H1 (cell line): ENCODE results near the gene ADGRA3. TPM values are rescaled to one million over a fixed set of nuclear protein-coding genes. Genes with fewer than 3 reads are reported as not detected.

ENCODE experiments used
- CEBPB ChIP-seq: IDR thresholded peaks from 2 replicates; pipeline ENCODE4 v1.6.1; 2012; ENCODE audit warnings: low read depth, low read length
- SAP30 ChIP-seq: fragments of 300-600 bp; sonication (generic); IDR thresholded peaks from 2 replicates; pipeline ENCODE4 v1.7.1; 2012; ENCODE audit warnings: low read length, moderate library complexity, mild to moderate bottlenecking, inconsistent platforms; ENCODE audit not compliant: insufficient read depth, insufficient replicate concordance
- polyA plus RNA-seq, 7 experiments: library from polyadenylated mRNA; depleted of rRNA in 3 of 7; stranded (reverse) in 5 of 7; unstranded in 2 of 7; fragments of >200 nt in 5 of 7; fragments of 200-250 nt in 2 of 7; gene quantifications; 1 replicate in 5 of 7; 2 replicates in 1 of 7; 4 replicates in 1 of 7; pipeline versions ENCODE4 v1.2.1 to v1.2.3, GENCODE V29; 2011 to 2013; ENCODE audit warnings: missing spikeins in 2 of 7, mixed read lengths in 2 of 7
- total RNA-seq: library from RNA; stranded (reverse); fragmentation: NEBNext Ultra II Directional; extraction: Animal tissue kit (Norgen Biotek cat#: 25700); gene quantifications from 2 replicates; pipeline ENCODE4 v1.2.1, GENCODE V29; 2021
- TF ChIP-seq, protein P1 (sequence below): fragments of 300-600 bp; sonication (generic); IDR thresholded peaks from 2 replicates; pipeline ENCODE4 v1.7.1; 2012; ENCODE audit warnings: low read length, moderate library complexity, mild to moderate bottlenecking, inconsistent platforms; ENCODE audit not compliant: insufficient replicate concordance

Gene ADGRA3
- total and polyA plus RNA-seq, 2 of the 8 experiments (the other 6 are each of a cell fraction or from before 2014, with no cell fraction given): 31.5 to 63.0 TPM

DNA sequence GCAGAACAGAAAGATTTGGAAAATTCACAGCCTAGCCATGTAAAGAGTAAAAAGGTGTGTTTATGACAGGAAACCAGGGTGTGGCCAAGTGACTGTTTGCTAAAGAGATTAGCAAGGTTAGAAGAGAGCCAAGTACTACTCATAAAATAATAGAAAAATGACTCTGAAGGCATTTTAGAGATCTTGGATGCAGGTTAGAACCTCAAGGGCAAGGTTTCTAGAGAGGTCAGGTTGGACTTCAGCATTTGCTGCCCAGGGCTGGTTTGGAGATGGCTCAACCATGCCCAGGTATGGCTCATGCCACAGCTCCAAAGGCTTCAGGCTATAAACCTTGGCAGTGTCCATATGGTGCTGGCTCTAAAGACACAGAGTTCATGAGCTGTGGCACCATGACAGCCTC is 40.6 kb upstream of the ADGRA3 start (continued):
- TF ChIP-seq, protein P1, sequence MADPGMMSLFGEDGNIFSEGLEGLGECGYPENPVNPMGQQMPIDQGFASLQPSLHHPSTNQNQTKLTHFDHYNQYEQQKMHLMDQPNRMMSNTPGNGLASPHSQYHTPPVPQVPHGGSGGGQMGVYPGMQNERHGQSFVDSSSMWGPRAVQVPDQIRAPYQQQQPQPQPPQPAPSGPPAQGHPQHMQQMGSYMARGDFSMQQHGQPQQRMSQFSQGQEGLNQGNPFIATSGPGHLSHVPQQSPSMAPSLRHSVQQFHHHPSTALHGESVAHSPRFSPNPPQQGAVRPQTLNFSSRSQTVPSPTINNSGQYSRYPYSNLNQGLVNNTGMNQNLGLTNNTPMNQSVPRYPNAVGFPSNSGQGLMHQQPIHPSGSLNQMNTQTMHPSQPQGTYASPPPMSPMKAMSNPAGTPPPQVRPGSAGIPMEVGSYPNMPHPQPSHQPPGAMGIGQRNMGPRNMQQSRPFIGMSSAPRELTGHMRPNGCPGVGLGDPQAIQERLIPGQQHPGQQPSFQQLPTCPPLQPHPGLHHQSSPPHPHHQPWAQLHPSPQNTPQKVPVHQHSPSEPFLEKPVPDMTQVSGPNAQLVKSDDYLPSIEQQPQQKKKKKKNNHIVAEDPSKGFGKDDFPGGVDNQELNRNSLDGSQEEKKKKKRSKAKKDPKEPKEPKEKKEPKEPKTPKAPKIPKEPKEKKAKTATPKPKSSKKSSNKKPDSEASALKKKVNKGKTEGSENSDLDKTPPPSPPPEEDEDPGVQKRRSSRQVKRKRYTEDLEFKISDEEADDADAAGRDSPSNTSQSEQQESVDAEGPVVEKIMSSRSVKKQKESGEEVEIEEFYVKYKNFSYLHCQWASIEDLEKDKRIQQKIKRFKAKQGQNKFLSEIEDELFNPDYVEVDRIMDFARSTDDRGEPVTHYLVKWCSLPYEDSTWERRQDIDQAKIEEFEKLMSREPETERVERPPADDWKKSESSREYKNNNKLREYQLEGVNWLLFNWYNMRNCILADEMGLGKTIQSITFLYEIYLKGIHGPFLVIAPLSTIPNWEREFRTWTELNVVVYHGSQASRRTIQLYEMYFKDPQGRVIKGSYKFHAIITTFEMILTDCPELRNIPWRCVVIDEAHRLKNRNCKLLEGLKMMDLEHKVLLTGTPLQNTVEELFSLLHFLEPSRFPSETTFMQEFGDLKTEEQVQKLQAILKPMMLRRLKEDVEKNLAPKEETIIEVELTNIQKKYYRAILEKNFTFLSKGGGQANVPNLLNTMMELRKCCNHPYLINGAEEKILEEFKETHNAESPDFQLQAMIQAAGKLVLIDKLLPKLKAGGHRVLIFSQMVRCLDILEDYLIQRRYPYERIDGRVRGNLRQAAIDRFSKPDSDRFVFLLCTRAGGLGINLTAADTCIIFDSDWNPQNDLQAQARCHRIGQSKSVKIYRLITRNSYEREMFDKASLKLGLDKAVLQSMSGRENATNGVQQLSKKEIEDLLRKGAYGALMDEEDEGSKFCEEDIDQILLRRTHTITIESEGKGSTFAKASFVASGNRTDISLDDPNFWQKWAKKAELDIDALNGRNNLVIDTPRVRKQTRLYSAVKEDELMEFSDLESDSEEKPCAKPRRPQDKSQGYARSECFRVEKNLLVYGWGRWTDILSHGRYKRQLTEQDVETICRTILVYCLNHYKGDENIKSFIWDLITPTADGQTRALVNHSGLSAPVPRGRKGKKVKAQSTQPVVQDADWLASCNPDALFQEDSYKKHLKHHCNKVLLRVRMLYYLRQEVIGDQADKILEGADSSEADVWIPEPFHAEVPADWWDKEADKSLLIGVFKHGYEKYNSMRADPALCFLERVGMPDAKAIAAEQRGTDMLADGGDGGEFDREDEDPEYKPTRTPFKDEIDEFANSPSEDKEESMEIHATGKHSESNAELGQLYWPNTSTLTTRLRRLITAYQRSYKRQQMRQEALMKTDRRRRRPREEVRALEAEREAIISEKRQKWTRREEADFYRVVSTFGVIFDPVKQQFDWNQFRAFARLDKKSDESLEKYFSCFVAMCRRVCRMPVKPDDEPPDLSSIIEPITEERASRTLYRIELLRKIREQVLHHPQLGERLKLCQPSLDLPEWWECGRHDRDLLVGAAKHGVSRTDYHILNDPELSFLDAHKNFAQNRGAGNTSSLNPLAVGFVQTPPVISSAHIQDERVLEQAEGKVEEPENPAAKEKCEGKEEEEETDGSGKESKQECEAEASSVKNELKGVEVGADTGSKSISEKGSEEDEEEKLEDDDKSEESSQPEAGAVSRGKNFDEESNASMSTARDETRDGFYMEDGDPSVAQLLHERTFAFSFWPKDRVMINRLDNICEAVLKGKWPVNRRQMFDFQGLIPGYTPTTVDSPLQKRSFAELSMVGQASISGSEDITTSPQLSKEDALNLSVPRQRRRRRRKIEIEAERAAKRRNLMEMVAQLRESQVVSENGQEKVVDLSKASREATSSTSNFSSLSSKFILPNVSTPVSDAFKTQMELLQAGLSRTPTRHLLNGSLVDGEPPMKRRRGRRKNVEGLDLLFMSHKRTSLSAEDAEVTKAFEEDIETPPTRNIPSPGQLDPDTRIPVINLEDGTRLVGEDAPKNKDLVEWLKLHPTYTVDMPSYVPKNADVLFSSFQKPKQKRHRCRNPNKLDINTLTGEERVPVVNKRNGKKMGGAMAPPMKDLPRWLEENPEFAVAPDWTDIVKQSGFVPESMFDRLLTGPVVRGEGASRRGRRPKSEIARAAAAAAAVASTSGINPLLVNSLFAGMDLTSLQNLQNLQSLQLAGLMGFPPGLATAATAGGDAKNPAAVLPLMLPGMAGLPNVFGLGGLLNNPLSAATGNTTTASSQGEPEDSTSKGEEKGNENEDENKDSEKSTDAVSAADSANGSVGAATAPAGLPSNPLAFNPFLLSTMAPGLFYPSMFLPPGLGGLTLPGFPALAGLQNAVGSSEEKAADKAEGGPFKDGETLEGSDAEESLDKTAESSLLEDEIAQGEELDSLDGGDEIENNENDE: no peak
- TF ChIP-seq CEBPB (no peak), SAP30 (no peak)
- TF ChIP-seq, all 59 proteins: peak for 0
